WTC11 (cell line): ENCODE results near the gene ROBO4. TPM values are rescaled to one million over a fixed set of nuclear protein-coding genes. Genes with fewer than 3 reads are reported as not detected.

ENCODE experiments used
- ATAC-seq: fragments of 200-7000 bp; cut with Tn5 transposase; 2 replicates; pipeline ENCODE4 v1.10.0; 2021; ENCODE audit warnings: mild to moderate bottlenecking, moderate library complexity
- CTCF ChIA-PET: fragments of 300-600 bp; sonication (Branson Sonifier 250); formaldehyde crosslinking; loops from one replicate; lab custom pipeline; 2021; ENCODE audit warnings: antibody characterized with exemption; lab: Charles Lee
- POLR2A ChIA-PET: fragments of 350-600 bp; sonication (Branson Sonifier 250); formaldehyde crosslinking; loops from one replicate; lab custom pipeline; 2021; ENCODE audit warnings: antibody characterized with exemption; lab: Charles Lee
- DNase-seq: peaks from one replicate; pipeline ENCODE4 v3.0.0; 2021; ENCODE audit warnings: low spot score
- H3K27ac Mint-ChIP-seq: 2 replicates; pipeline ENCODE4 v1.8.0; 2021; ENCODE audit warnings: mixed read lengths
- H3K27me3 Mint-ChIP-seq: 2 replicates; pipeline ENCODE4 v1.8.0; 2021; ENCODE audit warnings: low read depth, mild to moderate bottlenecking, moderate library complexity, mixed read lengths
- H3K36me3 Mint-ChIP-seq: 2 replicates; pipeline ENCODE4 v1.8.0; 2021; ENCODE audit warnings: mixed read lengths
- H3K4me1 Mint-ChIP-seq: 2 replicates; pipeline ENCODE4 v1.8.0; 2022; ENCODE audit warnings: mixed read lengths
- H3K4me3 Mint-ChIP-seq: 2 replicates; pipeline ENCODE4 v1.8.0; 2021; ENCODE audit warnings: mild to moderate bottlenecking, moderate library complexity, mixed read lengths
- H3K9me3 Mint-ChIP-seq: 2 replicates; pipeline ENCODE4 v1.8.0; 2021; ENCODE audit warnings: mixed read lengths
- ATF1 ChIP-seq: sonication (generic); formaldehyde crosslinking; IDR thresholded peaks from 2 replicates; pipeline ENCODE4 v1.8.1; 2023; ENCODE audit warnings: mild to moderate bottlenecking, moderate library complexity, missing genetic modification reagents
- CREM ChIP-seq: sonication (generic); formaldehyde crosslinking; IDR thresholded peaks from 2 replicates; pipeline ENCODE4 v1.8.1; 2022; ENCODE audit warnings: mild to moderate bottlenecking, missing genetic modification reagents, moderate library complexity
- EMX1 ChIP-seq: fragments of 250-450 bp; sonication (Bioruptor Pico); IDR thresholded peaks from 2 replicates; pipeline ENCODE4 v1.8.0; 2021; ENCODE audit warnings: mild to moderate bottlenecking
- ETV6 ChIP-seq: sonication (generic); formaldehyde crosslinking; IDR thresholded peaks from 2 replicates; pipeline ENCODE4 v1.8.1; 2022; ENCODE audit warnings: mild to moderate bottlenecking, missing genetic modification reagents
- FOXK1 ChIP-seq: sonication (generic); formaldehyde crosslinking; IDR thresholded peaks from 2 replicates; pipeline ENCODE4 v1.8.0; 2022; ENCODE audit warnings: mild to moderate bottlenecking, moderate library complexity, missing genetic modification reagents
- GABPB1 ChIP-seq: sonication (generic); formaldehyde crosslinking; IDR thresholded peaks from 2 replicates; pipeline ENCODE4 v1.8.1; 2023; ENCODE audit warnings: mild to moderate bottlenecking, missing genetic modification reagents
- NFYB ChIP-seq: sonication (generic); formaldehyde crosslinking; conservative IDR thresholded peaks from 2 replicates; pipeline ENCODE4 v1.8.0; 2022; ENCODE audit warnings: low read depth, missing genetic modification reagents
- NR2C2 ChIP-seq: sonication (generic); formaldehyde crosslinking; IDR thresholded peaks from 2 replicates; pipeline ENCODE4 v1.8.0; 2022; ENCODE audit warnings: mild to moderate bottlenecking, missing genetic modification reagents
- TP53 ChIP-seq: sonication (generic); formaldehyde crosslinking; IDR thresholded peaks from 2 replicates; pipeline ENCODE4 v1.8.1; 2023; ENCODE audit warnings: mild to moderate bottlenecking, missing genetic modification reagents
- ZNF138 ChIP-seq: sonication (generic); formaldehyde crosslinking; conservative IDR thresholded peaks from 2 replicates; pipeline ENCODE4 v1.8.1; 2022; ENCODE audit warnings: mild to moderate bottlenecking, moderate library complexity, missing genetic modification reagents
- ZNF416 ChIP-seq: fragments of 250-450 bp; sonication (Bioruptor Pico); IDR thresholded peaks from 2 replicates; pipeline ENCODE4 v1.9.0; 2021; ENCODE audit warnings: mild to moderate bottlenecking, inconsistent platforms
- total RNA-seq: library from RNA; stranded (reverse); gene quantifications from 3 replicates; pipeline ENCODE4 v1.2.3, GENCODE V29; 2021
- TF ChIP-seq, protein P1 (sequence below): fragments of 250-450 bp; sonication (Bioruptor Pico); IDR thresholded peaks from 2 replicates; pipeline ENCODE4 v2.1.2; 2022; ENCODE audit warnings: mild to moderate bottlenecking, moderate library complexity
- TF ChIP-seq, protein P2 (sequence below): sonication (generic); formaldehyde crosslinking; IDR thresholded peaks from 2 replicates; pipeline ENCODE4 v1.8.0; 2022; ENCODE audit warnings: mild to moderate bottlenecking, missing genetic modification reagents
- TF ChIP-seq, protein P3 (sequence below): sonication (generic); formaldehyde crosslinking; conservative IDR thresholded peaks from 2 replicates; pipeline ENCODE4 v1.8.1; 2022; ENCODE audit warnings: mild to moderate bottlenecking, missing genetic modification reagents
- TF ChIP-seq, protein P4 (sequence below): sonication (generic); formaldehyde crosslinking; IDR thresholded peaks from 2 replicates; pipeline ENCODE4 v1.8.0; 2023; ENCODE audit warnings: missing genetic modification reagents, mild to moderate bottlenecking, borderline replicate concordance
- TF ChIP-seq, protein P5 (sequence below): fragments of 250-450 bp; sonication (Bioruptor Pico); IDR thresholded peaks from 2 replicates; pipeline ENCODE4 v1.9.0; 2021; ENCODE audit warnings: mild to moderate bottlenecking
- TF ChIP-seq, protein P6 (sequence below): sonication (generic); formaldehyde crosslinking; IDR thresholded peaks from 2 replicates; pipeline ENCODE4 v1.8.0; 2022; ENCODE audit warnings: missing genetic modification reagents

The ROBO4 gene
- total RNA-seq, 1 experiment from 2014 or later = 0.13 TPM

DNA sequence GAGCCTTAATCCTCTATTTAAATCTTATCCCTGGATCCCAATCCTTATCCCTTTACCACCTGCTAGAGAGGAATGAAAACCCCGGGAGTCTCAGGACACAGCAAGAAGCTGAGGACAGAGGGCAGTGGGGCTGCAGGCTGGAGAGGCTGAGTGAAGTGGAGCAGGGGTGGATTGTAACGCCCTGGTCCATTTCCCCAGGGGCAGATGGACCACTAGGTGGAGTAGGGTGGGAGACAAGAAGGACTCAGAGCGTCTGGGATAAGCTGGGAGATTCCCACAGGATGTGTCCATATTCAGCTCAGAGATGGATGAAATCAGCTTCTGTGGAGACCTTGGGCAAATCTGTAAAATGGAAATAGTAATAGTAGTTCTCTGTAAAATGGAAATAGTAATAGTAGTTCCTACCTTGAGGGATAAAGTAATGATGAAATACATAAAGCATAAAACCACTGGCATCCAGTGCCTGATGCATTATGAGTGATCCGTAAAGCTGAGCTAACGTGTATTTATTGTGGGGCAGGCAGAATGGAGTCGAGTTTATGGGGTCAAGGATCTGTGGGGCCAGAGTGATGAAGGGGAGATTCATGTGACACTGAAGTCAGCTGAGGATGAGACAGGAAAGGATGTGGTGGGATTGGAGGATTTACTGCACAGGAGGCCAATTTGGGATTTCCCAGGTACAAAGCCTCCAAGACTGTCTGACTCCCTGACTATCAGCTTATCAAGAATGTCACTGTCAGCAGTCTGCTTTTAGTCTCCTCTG is 1.9 kb upstream of the ROBO4 start (continued):
- TF ChIP-seq, protein P1, sequence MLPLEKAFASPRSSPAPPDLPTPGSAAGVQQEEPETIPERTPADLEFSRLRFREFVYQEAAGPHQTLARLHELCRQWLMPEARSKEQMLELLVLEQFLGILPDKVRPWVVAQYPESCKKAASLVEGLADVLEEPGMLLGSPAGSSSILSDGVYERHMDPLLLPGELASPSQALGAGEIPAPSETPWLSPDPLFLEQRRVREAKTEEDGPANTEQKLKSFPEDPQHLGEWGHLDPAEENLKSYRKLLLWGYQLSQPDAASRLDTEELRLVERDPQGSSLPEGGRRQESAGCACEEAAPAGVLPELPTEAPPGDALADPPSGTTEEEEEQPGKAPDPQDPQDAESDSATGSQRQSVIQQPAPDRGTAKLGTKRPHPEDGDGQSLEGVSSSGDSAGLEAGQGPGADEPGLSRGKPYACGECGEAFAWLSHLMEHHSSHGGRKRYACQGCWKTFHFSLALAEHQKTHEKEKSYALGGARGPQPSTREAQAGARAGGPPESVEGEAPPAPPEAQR (CRISPR knock-in tag) = no peak
- TF ChIP-seq NR2C2 (CRISPR knock-in tag) = no peak
- no peak for TF ChIP-seq CREM
- no peak for TF ChIP-seq NFYB (CRISPR knock-in tag)
- TF ChIP-seq TP53 (CRISPR knock-in tag) = no peak
- no peak for TF ChIP-seq FOXK1 (CRISPR knock-in tag)
- TF ChIP-seq, protein P2, sequence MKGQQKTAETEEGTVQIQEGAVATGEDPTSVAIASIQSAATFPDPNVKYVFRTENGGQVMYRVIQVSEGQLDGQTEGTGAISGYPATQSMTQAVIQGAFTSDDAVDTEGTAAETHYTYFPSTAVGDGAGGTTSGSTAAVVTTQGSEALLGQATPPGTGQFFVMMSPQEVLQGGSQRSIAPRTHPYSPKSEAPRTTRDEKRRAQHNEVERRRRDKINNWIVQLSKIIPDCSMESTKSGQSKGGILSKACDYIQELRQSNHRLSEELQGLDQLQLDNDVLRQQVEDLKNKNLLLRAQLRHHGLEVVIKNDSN (CRISPR knock-in tag) = no peak
- TF ChIP-seq, protein P3, sequence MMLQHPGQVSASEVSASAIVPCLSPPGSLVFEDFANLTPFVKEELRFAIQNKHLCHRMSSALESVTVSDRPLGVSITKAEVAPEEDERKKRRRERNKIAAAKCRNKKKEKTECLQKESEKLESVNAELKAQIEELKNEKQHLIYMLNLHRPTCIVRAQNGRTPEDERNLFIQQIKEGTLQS (CRISPR knock-in tag) = no peak
- TF ChIP-seq, protein P4, sequence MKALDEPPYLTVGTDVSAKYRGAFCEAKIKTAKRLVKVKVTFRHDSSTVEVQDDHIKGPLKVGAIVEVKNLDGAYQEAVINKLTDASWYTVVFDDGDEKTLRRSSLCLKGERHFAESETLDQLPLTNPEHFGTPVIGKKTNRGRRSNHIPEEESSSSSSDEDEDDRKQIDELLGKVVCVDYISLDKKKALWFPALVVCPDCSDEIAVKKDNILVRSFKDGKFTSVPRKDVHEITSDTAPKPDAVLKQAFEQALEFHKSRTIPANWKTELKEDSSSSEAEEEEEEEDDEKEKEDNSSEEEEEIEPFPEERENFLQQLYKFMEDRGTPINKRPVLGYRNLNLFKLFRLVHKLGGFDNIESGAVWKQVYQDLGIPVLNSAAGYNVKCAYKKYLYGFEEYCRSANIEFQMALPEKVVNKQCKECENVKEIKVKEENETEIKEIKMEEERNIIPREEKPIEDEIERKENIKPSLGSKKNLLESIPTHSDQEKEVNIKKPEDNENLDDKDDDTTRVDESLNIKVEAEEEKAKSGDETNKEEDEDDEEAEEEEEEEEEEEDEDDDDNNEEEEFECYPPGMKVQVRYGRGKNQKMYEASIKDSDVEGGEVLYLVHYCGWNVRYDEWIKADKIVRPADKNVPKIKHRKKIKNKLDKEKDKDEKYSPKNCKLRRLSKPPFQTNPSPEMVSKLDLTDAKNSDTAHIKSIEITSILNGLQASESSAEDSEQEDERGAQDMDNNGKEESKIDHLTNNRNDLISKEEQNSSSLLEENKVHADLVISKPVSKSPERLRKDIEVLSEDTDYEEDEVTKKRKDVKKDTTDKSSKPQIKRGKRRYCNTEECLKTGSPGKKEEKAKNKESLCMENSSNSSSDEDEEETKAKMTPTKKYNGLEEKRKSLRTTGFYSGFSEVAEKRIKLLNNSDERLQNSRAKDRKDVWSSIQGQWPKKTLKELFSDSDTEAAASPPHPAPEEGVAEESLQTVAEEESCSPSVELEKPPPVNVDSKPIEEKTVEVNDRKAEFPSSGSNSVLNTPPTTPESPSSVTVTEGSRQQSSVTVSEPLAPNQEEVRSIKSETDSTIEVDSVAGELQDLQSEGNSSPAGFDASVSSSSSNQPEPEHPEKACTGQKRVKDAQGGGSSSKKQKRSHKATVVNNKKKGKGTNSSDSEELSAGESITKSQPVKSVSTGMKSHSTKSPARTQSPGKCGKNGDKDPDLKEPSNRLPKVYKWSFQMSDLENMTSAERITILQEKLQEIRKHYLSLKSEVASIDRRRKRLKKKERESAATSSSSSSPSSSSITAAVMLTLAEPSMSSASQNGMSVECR (CRISPR knock-in tag) = no peak
- TF ChIP-seq, all 79 proteins: peak for 0

DNA sequence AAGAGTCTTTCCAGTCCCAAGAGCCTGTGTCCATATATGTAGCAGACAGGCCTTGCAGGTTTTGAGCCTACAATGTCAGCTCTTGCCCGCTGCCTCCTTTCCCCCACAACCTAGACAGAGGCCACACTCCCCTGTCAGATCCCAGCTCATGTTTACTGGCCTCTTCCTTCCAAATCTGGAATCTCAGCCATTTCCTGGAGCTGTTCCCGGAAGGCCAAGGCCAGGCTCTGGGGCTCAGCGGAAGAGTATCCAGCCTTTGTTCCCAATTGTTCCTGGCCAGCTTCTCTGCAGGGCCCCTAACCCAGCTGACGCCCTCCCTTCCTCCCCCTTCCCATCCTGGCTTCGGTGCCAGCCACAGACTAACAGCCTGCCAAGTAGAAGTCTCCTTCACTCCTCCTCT is 1.0 kb upstream of the ROBO4 start:
- Mint-ChIP-seq H3K27ac (0 out of 2 replicates have a peak overlapping the region, but pooled peaks have one; percentile 6), H3K9me3 (no peaks in the 10 kb centered on the region), H3K4me3 (no peak overlapping the region), H3K4me1 (peaks cover 25% of the 10 kb centered on the region), H3K36me3 (no peaks in the 10 kb centered on the region), H3K27me3 (peaks cover 21% of the 10 kb centered on the region)
- POLR2A ChIA-PET = no interaction called here
- DNase-seq = no peak
- ATAC-seq = peak; percentile 66
- CTCF ChIA-PET = interaction anchor here (0.6 to 3.6 kb wide), 14 partner anchors 12 to 1339 kb away, joined by 3 to 30 read pairs (median 4); partner anchors contain the start of genes CCDC15 and HEPACAM
- TF ChIP-seq ZNF416 = no peak
- TF ChIP-seq TP53 (CRISPR knock-in tag) = no peak
- TF ChIP-seq ZNF138 (CRISPR knock-in tag) = no peak
- TF ChIP-seq ETV6 (CRISPR knock-in tag) = 0 out of 2 replicates have a peak, but pooled peaks have one; percentile 27
- TF ChIP-seq, protein P5, sequence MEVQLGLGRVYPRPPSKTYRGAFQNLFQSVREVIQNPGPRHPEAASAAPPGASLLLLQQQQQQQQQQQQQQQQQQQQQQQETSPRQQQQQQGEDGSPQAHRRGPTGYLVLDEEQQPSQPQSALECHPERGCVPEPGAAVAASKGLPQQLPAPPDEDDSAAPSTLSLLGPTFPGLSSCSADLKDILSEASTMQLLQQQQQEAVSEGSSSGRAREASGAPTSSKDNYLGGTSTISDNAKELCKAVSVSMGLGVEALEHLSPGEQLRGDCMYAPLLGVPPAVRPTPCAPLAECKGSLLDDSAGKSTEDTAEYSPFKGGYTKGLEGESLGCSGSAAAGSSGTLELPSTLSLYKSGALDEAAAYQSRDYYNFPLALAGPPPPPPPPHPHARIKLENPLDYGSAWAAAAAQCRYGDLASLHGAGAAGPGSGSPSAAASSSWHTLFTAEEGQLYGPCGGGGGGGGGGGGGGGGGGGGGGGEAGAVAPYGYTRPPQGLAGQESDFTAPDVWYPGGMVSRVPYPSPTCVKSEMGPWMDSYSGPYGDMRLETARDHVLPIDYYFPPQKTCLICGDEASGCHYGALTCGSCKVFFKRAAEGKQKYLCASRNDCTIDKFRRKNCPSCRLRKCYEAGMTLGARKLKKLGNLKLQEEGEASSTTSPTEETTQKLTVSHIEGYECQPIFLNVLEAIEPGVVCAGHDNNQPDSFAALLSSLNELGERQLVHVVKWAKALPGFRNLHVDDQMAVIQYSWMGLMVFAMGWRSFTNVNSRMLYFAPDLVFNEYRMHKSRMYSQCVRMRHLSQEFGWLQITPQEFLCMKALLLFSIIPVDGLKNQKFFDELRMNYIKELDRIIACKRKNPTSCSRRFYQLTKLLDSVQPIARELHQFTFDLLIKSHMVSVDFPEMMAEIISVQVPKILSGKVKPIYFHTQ (CRISPR knock-in tag) = no peak
- TF ChIP-seq, protein P6, sequence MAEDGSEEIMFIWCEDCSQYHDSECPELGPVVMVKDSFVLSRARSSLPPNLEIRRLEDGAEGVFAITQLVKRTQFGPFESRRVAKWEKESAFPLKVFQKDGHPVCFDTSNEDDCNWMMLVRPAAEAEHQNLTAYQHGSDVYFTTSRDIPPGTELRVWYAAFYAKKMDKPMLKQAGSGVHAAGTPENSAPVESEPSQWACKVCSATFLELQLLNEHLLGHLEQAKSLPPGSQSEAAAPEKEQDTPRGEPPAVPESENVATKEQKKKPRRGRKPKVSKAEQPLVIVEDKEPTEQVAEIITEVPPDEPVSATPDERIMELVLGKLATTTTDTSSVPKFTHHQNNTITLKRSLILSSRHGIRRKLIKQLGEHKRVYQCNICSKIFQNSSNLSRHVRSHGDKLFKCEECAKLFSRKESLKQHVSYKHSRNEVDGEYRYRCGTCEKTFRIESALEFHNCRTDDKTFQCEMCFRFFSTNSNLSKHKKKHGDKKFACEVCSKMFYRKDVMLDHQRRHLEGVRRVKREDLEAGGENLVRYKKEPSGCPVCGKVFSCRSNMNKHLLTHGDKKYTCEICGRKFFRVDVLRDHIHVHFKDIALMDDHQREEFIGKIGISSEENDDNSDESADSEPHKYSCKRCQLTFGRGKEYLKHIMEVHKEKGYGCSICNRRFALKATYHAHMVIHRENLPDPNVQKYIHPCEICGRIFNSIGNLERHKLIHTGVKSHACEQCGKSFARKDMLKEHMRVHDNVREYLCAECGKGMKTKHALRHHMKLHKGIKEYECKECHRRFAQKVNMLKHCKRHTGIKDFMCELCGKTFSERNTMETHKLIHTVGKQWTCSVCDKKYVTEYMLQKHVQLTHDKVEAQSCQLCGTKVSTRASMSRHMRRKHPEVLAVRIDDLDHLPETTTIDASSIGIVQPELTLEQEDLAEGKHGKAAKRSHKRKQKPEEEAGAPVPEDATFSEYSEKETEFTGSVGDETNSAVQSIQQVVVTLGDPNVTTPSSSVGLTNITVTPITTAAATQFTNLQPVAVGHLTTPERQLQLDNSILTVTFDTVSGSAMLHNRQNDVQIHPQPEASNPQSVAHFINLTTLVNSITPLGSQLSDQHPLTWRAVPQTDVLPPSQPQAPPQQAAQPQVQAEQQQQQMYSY (CRISPR knock-in tag) = no peak
- no peak for TF ChIP-seq EMX1 (CRISPR knock-in tag)
- TF ChIP-seq GABPB1 = 0 out of 2 replicates have a peak, but pooled peaks have one; percentile 18
- no peak for TF ChIP-seq ATF1 (CRISPR knock-in tag)
